Measurements from ENCODE around the gene ERFL. TPM values are rescaled to one million over a fixed set of nuclear protein-coding genes. Genes with fewer than 3 reads are reported as not detected.

ERFL gene
- total and polyA plus RNA-seq, 2 of the 8 experiments (the other 6 are each of a cell fraction or from before 2014, with no cell fraction given): 0.12 TPM; not detected in 1

DNA sequence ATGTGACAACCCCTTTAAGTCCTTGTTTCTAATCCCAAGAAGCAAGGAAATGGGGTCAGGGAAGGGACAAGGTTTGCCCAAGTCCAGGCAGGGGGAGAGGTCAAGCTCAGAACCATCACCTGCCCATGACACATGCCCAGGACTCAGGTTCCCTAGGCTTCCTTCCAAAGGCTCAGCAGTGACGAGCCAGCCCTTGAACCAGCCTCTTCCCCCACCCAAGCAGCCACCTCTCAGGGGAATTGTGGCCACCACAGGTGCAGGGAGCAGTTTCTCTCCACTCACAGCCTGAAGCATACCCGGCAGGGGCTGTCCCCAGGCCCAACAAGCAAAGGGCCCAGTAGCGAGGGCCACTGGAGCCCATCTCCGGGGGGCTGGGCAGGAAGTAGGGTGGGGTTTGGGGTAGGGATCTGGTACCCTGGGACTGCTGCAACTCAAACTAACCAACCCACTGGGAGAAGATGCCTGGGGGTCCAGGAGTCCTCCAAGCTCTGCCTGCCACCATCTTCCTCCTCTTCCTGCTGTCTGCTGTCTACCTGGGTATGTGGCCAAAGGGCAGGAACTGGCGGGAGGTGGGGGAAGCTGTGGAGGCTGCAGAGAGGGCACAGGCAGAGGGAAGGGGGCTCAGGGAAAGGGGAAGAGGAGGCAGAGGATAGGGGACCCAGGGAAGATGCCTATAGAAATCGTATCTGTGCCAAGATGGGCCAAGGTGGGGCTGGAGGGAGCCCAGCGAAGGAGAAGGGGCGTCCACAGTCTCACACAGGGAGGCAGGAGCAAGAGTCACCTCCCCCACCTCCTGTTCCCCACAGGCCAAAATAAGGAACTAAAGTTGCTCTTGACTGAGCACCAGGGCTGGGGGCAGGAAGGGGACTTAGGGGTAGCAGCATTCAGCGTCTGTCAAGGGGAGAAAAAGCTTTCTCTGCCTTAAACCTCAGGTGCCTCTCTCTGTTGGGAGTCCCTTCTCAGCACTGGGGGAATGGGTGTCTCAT, 51.1 kb downstream of the ERFL start, which contains the start of gene CD79A:
Gene CD79A (plus strand): TSS at position 433 of the 986 bp plus-strand sequence. CDS start 26 bp downstream, at position 459.
- DNase-seq (ENCODE audit: low read depth in 1 of 2, low spot score in 2 of 2) (peak in 1 of 2 experiments; percentile 45), FAIRE-seq (no peak)
- ChIA-PET CTCF (ENCODE audit: partially characterized antibody) (interaction anchor here (1.0 to 1.5 kb wide), 5 partner anchors 9 to 75 kb away, joined by 3 to 6 read pairs (median 4); no protein-coding TSS in a partner anchor), POLR2A (ENCODE audit: partially characterized antibody) (interaction anchor here (0.9 to 9.0 kb wide), 4 partner anchors 10 to 353 kb away, joined by 3 to 151 read pairs (median 12); partner anchors contain the start of gene RPS19)
- Histone ChIP-seq H3K14ac (ENCODE audit: insufficient read length) (no peak within 1 kb of the TSS), H3K9ac (replicated peaks in 1 of 4; ENCODE audit: extremely low read depth in 1 of 4, low read depth in 3 of 4, low read length in 3 of 4) (no peak within 1 kb of the TSS), H3K23ac (ENCODE audit: insufficient read length) (no peak within 1 kb of the TSS), H3K4ac (replicated peaks; ENCODE audit: insufficient read length, low read depth, low read length) (no peak within 1 kb of the TSS), H4K8ac (ENCODE audit: extremely low read depth, insufficient read depth, low read length) (0 out of 2 replicates have a peak within 1 kb of the TSS, but pooled peaks have one; percentile 28), H3K9me3 (ENCODE audit: insufficient read depth in 2 of 2, low read depth in 1 of 2, low read length in 1 of 2) (no peaks in the 10 kb centered on the region), H4K91ac (replicated peaks; ENCODE audit: insufficient read length, low read length) (no peak within 1 kb of the TSS), H3K79me2 (ENCODE audit: control insufficient read depth in 1 of 2, insufficient read depth in 2 of 2, low read length in 2 of 2) (no peaks in the 10 kb centered on the region), H3K23me2 (ENCODE audit: low read depth, low read length) (no peaks in the 10 kb centered on the region), H2BK5ac (ENCODE audit: low read depth, low read length) (no peak within 1 kb of the TSS), H2BK120ac (replicated peaks; ENCODE audit: low read depth, low read length) (no peak within 1 kb of the TSS), H4K5ac (ENCODE audit: insufficient read length, low read depth, low read length) (no peak within 1 kb of the TSS), H3K56ac (replicated peaks; ENCODE audit: insufficient read length, low read depth, low read length) (no peak within 1 kb of the TSS), H2AFZ (ENCODE audit: low read length) (no peak within 1 kb of the TSS), H3K27ac (ENCODE audit: low read depth, low read length) (no peak within 1 kb of the TSS), H3K4me3 (ENCODE audit: extremely low read depth in 1 of 4, insufficient read depth in 2 of 4, low read depth in 3 of 4, low read length in 4 of 4) (no peak within 1 kb of the TSS), H3K36me3 (ENCODE audit: control insufficient read depth in 2 of 4, insufficient read depth in 4 of 4, low read length in 3 of 4) (peaks cover 0 to under 1% (median 0%) of the 10 kb centered on the region in 4 experiments; a peak in 1 of 8 replicates), H2BK15ac (ENCODE audit: low read length) (peak within 1 kb of the TSS; percentile 46; the same call in 1 of the 2 replicates), H3K4me1 (replicated peaks in 1 of 4; ENCODE audit: control insufficient read depth in 3 of 4, insufficient read depth in 4 of 4, low read length in 3 of 4) (peaks cover 0 to 4% (median 1%) of the 10 kb centered on the region in 4 experiments; a peak in 5 of 7 replicates), H3K27me3 (replicated peaks in 1 of 4; ENCODE audit: control insufficient read depth in 3 of 4, extremely low read depth in 1 of 4, insufficient read depth in 3 of 4, low read length in 3 of 4) (peaks cover 0 to 9% (median 6%) of the 10 kb centered on the region in 4 experiments; a peak in 5 of 7 replicates), H3K79me1 (ENCODE audit: low read depth, low read length) (no peaks in the 10 kb centered on the region), H4K20me1 (replicated peaks in 1 of 2; ENCODE audit: control insufficient read depth in 1 of 2, insufficient read depth in 2 of 2, low read length in 2 of 2) (peaks cover 1 to 3% of the 10 kb centered on the region in 2 experiments), H2BK20ac (ENCODE audit: low read length) (peak within 1 kb of the TSS; percentile 9; the same call in 1 of the 2 replicates), H2BK12ac (ENCODE audit: low read depth, low read length) (0 out of 2 replicates have a peak within 1 kb of the TSS, but pooled peaks have one; percentile 17), H2AK5ac (ENCODE audit: low read depth, low read length) (peak within 1 kb of the TSS; percentile 60; the same call in 1 of the 2 replicates), H3K18ac (ENCODE audit: extremely low read depth, low read length) (no peak within 1 kb of the TSS), H3K4me2 (ENCODE audit: insufficient read depth in 1 of 2, low read depth in 2 of 2, low read length in 2 of 2) (no peak within 1 kb of the TSS)
- 71% methylated on average over 9 of the region's 9 CpGs; no CpG with 5 or more reads in 1 of the 2 experiments for WGBS, 2 experiments (ENCODE audit: extremely low coverage in 1 of 2, insufficient coverage in 1 of 2, insufficient read length in 1 of 2, insufficient replicate concordance in 2 of 2, low coverage in 1 of 2, low lambda C conversion rate in 2 of 2, missing lambda C conversion rate in 1 of 2)
- TF ChIP-seq FOSL1 (IDR thresholded peaks at IDR 0.05; ENCODE audit: insufficient read depth, low read depth, low read length): no peak
- TF ChIP-seq, protein P1, sequence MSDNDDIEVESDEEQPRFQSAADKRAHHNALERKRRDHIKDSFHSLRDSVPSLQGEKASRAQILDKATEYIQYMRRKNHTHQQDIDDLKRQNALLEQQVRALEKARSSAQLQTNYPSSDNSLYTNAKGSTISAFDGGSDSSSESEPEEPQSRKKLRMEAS (IDR thresholded peaks at IDR 0.05): no peak
- TF ChIP-seq MAFK (IDR thresholded peaks at IDR 0.05; ENCODE audit: low read depth, low read length): no peak
- TF ChIP-seq RXRA (IDR thresholded peaks at IDR 0.05; ENCODE audit: insufficient read depth, low read depth, low read length): no peak
- TF ChIP-seq SP4 (IDR thresholded peaks at IDR 0.05; ENCODE audit: low read length): no peak
- TF ChIP-seq SRF (IDR thresholded peaks at IDR 0.05; ENCODE audit: low read depth, low read length): no peak
- TF ChIP-seq POLR2AphosphoS5 (IDR thresholded peaks at IDR 0.05; ENCODE audit: low read depth, low read length): no peak
- no peak for TF ChIP-seq BACH1 (IDR thresholded peaks at IDR 0.05; ENCODE audit: low read length)
- no peak for TF ChIP-seq RBBP5 (IDR thresholded peaks at IDR 0.05; ENCODE audit: borderline replicate concordance, low read depth, low read length)
- no peak for TF ChIP-seq SP2 (IDR thresholded peaks at IDR 0.05; ENCODE audit: low read length)
- TF ChIP-seq BRCA1 (IDR thresholded peaks at IDR 0.05; ENCODE audit: low read depth, low read length): no peak

Measured in H1 (cell line).